ENCODE measurements around the gene LAMA1. TPM values are rescaled to one million over a fixed set of nuclear protein-coding genes. Genes with fewer than 3 reads are reported as not detected.

The LAMA1 gene
- polyA plus RNA-seq, 1 donor from 2014 or later, result 10.3 TPM

- no peak overlapping the region for H2AFZ ChIP-seq (ENCODE audit: low read depth, low read length)
- no peak overlapping the region for H3K9ac ChIP-seq (ENCODE audit: low read length)
- no peak overlapping the region for H3K27ac ChIP-seq (ENCODE audit: low read length)
- H3K9me3 ChIP-seq (ENCODE audit: low read length), result no peaks in the 10 kb centered on the region
- no peaks in the 10 kb centered on the region for H3K79me2 ChIP-seq (replicated peaks; ENCODE audit: insufficient read depth, low read length)
- no peak overlapping the region for H3K4me2 ChIP-seq (ENCODE audit: low read length)
- no peak for TF ChIP-seq RAD21 (conservative IDR thresholded peaks at IDR 0.05)
- no peak for TF ChIP-seq TAF1 (IDR thresholded peaks at IDR 0.05; ENCODE audit: low read depth)
- no peak for TF ChIP-seq SMC3 (conservative IDR thresholded peaks at IDR 0.05; ENCODE audit: poor library complexity)
- TF ChIP-seq REST (IDR thresholded peaks at IDR 0.05; ENCODE audit: borderline replicate concordance), result no peak
- TF ChIP-seq EP300 (conservative IDR thresholded peaks at IDR 0.05; ENCODE audit: poor library complexity, severe bottlenecking), result no peak
- no peak for TF ChIP-seq POLR2AphosphoS5 (IDR thresholded peaks at IDR 0.05)
- no peak for TF ChIP-seq CTCF (IDR thresholded peaks at IDR 0.05; ENCODE audit: poor library complexity, severe bottlenecking)
- TF ChIP-seq MXI1 (conservative IDR thresholded peaks at IDR 0.05; ENCODE audit: poor library complexity, severe bottlenecking), result no peak
- no peaks in the 10 kb centered on the region for H3K36me3 ChIP-seq (ENCODE audit: insufficient read depth, low read length)
- H3K9me2 ChIP-seq (ENCODE audit: insufficient read depth, low read length), result no peaks in the 10 kb centered on the region
- H3K4me3 ChIP-seq (ENCODE audit: low read length), result no peak overlapping the region
- H3K27me3 ChIP-seq (ENCODE audit: insufficient read depth, low read depth, low read length), result no peaks in the 10 kb centered on the region
- H3F3A ChIP-seq (ENCODE audit: insufficient read depth, low read length, poor library complexity, severe bottlenecking), result no peaks in the 10 kb centered on the region
- H4K20me1 ChIP-seq (ENCODE audit: insufficient read depth), result no peaks in the 10 kb centered on the region
Measured at GRCh38 chr18:6934859-6935258, 182.7 kb downstream of the LAMA1 start.

- no peaks in the 10 kb centered on the region for H3K9me3 ChIP-seq (ENCODE audit: low read length)
- H2AFZ ChIP-seq (ENCODE audit: low read depth, low read length), result no peak overlapping the region
- no peaks in the 10 kb centered on the region for H4K20me1 ChIP-seq (ENCODE audit: insufficient read depth)
- no peaks in the 10 kb centered on the region for H3K79me2 ChIP-seq (replicated peaks; ENCODE audit: insufficient read depth, low read length)
- H3K4me2 ChIP-seq (ENCODE audit: low read length), result no peak overlapping the region
- H3K27me3 ChIP-seq (ENCODE audit: insufficient read depth, low read depth, low read length), result no peaks in the 10 kb centered on the region
- H3K36me3 ChIP-seq (ENCODE audit: insufficient read depth, low read length), result no peaks in the 10 kb centered on the region
- TF ChIP-seq CTCF (IDR thresholded peaks at IDR 0.05; ENCODE audit: poor library complexity, severe bottlenecking), result no peak
- no peak for TF ChIP-seq SMC3 (conservative IDR thresholded peaks at IDR 0.05; ENCODE audit: poor library complexity)
- TF ChIP-seq REST (IDR thresholded peaks at IDR 0.05; ENCODE audit: borderline replicate concordance), result no peak
- no peak overlapping the region for H3K9ac ChIP-seq (ENCODE audit: low read length)
- H3K27ac ChIP-seq (ENCODE audit: low read length), result no peak overlapping the region
- no peaks in the 10 kb centered on the region for H3K9me2 ChIP-seq (ENCODE audit: insufficient read depth, low read length)
- no peaks in the 10 kb centered on the region for H3F3A ChIP-seq (ENCODE audit: insufficient read depth, low read length, poor library complexity, severe bottlenecking)
- no peak overlapping the region for H3K4me3 ChIP-seq (ENCODE audit: low read length)
Measured at GRCh38 chr18:6929370-6930102, 188.1 kb downstream of the LAMA1 start.

Measured in neural cell (in vitro differentiated cells).